GM12875 (cell line): ENCODE data around the gene ITGAX.

ENCODE experiments used
- H3K4me3 ChIP-seq: one replicate; pipeline ENCODE4 v1.5.1; 2011; ENCODE audit warnings: low read depth, low read length, control low read depth
- TF ChIP-seq, protein P1 (sequence below): IDR thresholded peaks from 2 replicates; pipeline ENCODE4 v1.5.1; 2011; ENCODE audit warnings: low read depth, mild to moderate bottlenecking, control low read depth, inconsistent platforms, low read length, moderate library complexity, borderline replicate concordance; ENCODE audit not compliant: insufficient read depth

The ITGAX gene

DNA sequence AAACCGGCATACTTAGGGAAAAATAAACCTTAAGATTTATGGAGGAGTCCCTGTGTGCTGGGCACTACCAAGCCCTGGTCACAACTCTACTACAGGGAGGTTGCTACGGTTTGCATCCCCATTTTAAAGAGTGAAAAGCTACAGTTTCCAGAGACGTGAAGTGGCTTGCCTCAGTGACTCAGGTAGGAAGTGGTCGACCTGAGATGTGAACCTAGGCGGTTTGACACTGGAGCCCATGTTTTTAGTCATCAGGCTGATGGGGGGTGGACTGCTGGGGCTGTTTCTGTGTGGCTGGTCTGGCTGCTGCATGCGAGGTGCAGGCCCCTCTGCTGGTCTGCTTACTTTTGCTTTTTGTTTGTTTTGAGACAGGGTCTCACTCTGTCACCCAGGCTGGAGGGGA is 66.6 kb downstream of the ITGAX start:
- H3K4me3 ChIP-seq, result no peak overlapping the region
- TF ChIP-seq, protein P1, sequence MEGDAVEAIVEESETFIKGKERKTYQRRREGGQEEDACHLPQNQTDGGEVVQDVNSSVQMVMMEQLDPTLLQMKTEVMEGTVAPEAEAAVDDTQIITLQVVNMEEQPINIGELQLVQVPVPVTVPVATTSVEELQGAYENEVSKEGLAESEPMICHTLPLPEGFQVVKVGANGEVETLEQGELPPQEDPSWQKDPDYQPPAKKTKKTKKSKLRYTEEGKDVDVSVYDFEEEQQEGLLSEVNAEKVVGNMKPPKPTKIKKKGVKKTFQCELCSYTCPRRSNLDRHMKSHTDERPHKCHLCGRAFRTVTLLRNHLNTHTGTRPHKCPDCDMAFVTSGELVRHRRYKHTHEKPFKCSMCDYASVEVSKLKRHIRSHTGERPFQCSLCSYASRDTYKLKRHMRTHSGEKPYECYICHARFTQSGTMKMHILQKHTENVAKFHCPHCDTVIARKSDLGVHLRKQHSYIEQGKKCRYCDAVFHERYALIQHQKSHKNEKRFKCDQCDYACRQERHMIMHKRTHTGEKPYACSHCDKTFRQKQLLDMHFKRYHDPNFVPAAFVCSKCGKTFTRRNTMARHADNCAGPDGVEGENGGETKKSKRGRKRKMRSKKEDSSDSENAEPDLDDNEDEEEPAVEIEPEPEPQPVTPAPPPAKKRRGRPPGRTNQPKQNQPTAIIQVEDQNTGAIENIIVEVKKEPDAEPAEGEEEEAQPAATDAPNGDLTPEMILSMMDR, result no peak

- H3K4me3 ChIP-seq, result no peak overlapping the region
- TF ChIP-seq, protein P1, result no peak
Observed at GRCh38 chr16:31423241-31423640, 68.3 kb downstream of the ITGAX start.

DNA sequence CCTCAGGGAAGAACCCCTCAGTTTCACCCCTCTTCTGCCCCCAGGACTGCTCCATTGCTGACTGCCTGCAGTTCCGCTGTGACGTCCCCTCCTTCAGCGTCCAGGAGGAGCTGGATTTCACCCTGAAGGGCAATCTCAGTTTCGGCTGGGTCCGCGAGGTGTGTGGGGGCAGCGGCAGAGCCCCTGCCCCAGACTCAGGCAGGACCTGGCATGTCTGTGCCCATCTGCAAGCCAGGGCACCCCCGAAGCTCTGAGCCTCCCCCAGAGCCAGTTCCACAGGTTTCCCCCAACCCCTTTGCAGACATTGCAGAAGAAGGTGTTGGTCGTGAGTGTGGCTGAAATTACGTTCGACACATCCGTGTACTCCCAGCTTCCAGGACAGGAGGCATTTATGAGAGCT is 68.8 kb downstream of the ITGAX start:
- TF ChIP-seq, protein P1, result no peak
- H3K4me3 ChIP-seq, result no peak overlapping the region

- TF ChIP-seq, protein P1, result no peak
- H3K4me3 ChIP-seq, result no peak overlapping the region
Observed at GRCh38 chr16:31427441-31428278, 72.7 kb downstream of the ITGAX start.

DNA sequence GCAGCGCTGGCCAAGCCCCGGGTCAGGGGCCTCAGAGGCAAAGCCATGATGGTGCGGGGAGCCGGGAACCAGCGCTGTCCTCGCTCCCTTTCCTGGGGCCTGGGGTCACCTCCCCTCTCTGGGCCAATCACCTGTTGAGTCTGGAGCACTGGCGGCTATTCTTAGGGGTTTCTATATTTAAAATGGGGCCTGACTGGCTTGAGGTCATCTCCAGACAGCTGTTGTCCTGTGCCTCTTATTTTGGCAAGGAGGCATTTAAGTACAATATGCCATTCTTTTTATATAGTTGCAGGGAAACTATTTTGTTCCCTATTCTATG is 73.3 kb downstream of the ITGAX start, which contains the start of gene COX6A2:
TSS of gene COX6A2 (minus strand) at position 82 of the 319 bp plus-strand sequence. CDS start at position 47, 35 bp downstream.
- no peak within 1 kb of the TSS for H3K4me3 ChIP-seq
- TF ChIP-seq, protein P1, result no peak

DNA sequence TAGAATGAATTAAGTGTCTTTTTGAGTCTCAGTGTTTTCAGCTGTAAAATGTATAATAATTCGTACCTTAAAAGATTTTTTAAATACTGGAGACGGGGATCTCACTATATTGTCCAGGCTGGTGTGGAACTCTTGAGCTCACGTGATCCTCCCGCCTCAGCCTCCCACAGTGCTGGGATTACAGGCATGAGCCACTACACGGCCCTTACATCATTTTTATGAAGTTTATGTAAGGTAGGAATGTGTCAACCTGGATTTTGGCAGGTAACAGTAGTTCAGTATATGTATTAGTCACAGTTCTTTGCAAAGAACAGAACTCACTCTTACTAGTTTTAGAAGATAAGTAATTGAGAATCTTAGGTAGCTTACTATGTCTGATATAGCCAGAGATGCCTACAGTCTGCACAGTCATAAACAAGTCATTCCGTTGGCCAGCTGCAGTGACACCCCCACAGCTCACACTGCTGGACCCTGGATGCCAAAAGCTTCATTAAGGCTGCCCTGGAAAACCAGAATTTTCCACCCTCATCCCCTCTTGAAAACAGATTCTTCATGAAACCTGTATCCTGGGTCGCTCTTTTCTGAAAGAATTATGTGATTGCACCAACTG is 73.8 kb downstream of the ITGAX start:
- no peak overlapping the region for H3K4me3 ChIP-seq
- TF ChIP-seq, protein P1, result no peak

DNA sequence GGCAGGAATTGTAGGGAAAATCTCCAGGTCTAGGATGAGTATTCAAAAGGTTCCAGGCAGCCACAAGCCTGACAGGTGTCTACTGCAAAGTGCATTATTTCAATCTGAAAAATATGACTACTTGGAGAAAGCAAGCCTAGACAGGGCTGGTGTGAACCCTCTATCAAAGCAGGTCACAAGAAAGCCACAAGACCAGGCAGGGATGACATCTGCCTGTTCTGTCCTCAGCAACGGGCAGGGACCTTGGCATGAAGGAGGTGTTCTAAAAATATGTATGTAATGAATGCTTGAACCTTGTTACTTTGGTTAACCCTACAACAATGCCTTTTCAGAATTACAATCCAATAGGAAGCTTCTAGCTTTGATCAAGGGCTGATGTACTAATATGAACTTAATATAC is 74.3 kb downstream of the ITGAX start:
- no peak overlapping the region for H3K4me3 ChIP-seq
- TF ChIP-seq, protein P1, result no peak
